ENCODE data around the gene TSC2. TPM values are rescaled to one million over a fixed set of nuclear protein-coding genes. Genes with fewer than 3 reads are reported as not detected.

TSC2 gene
- total RNA-seq, 1 donor from 2014 or later: 67.9 TPM

DNA sequence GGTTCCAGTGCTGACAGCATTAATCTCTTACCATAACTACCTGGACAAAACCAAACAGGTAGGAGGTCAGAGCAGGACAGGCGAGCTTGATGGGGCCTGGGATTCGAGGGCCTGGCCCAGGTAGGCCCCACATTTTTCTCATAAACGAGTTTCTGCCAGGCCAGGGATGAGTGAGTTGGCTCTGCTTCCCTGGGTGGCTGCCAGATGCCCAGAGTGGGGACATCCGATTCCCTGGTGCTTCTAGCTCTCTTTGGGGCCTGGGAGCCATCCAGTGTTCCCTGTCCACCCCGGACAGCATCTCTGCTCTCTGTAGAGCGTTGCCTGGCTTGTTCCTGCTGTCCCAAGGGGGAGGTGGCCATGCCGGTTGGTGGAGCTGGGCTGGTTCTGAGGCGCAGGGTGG, 25.1 kb downstream of the TSC2 start:
- no peak for DNase-seq (ENCODE audit: low read depth)
- Histone ChIP-seq H3K36me3 (ENCODE audit: control insufficient read depth, insufficient read depth, low read length) (peaks cover 4% of the 10 kb centered on the region), H3K4me3 (ENCODE audit: low read depth, low read length) (no peak overlapping the region), H3K27me3 (ENCODE audit: control insufficient read depth, insufficient read depth, low read length) (no peaks in the 10 kb centered on the region)
- TF ChIP-seq, protein P1, sequence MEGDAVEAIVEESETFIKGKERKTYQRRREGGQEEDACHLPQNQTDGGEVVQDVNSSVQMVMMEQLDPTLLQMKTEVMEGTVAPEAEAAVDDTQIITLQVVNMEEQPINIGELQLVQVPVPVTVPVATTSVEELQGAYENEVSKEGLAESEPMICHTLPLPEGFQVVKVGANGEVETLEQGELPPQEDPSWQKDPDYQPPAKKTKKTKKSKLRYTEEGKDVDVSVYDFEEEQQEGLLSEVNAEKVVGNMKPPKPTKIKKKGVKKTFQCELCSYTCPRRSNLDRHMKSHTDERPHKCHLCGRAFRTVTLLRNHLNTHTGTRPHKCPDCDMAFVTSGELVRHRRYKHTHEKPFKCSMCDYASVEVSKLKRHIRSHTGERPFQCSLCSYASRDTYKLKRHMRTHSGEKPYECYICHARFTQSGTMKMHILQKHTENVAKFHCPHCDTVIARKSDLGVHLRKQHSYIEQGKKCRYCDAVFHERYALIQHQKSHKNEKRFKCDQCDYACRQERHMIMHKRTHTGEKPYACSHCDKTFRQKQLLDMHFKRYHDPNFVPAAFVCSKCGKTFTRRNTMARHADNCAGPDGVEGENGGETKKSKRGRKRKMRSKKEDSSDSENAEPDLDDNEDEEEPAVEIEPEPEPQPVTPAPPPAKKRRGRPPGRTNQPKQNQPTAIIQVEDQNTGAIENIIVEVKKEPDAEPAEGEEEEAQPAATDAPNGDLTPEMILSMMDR (IDR thresholded peaks at IDR 0.05; ENCODE audit: insufficient read depth, low read length, poor library complexity, severe bottlenecking): no peak

DNA sequence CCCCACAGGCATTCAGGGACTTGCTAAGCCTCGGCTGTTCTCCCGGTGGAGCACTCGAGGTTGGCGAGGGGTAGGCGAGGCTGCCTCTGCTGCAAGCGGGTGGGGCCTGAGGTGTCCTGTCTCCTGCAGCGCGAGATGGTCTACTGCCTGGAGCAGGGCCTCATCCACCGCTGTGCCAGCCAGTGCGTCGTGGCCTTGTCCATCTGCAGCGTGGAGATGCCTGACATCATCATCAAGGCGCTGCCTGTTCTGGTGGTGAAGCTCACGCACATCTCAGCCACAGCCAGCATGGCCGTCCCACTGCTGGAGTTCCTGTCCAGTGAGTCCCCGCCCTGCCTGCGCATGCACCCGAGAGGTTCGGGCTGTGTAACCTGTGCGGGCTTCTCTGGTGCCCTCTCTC, 26.3 kb downstream of the TSC2 start:
- Histone ChIP-seq H3K4me3 (ENCODE audit: low read depth, low read length) (no peak overlapping the region), H3K27me3 (ENCODE audit: control insufficient read depth, insufficient read depth, low read length) (no peaks in the 10 kb centered on the region), H3K36me3 (ENCODE audit: control insufficient read depth, insufficient read depth, low read length) (peaks cover 4% of the 10 kb centered on the region)
- TF ChIP-seq, protein P1 (IDR thresholded peaks at IDR 0.05; ENCODE audit: insufficient read depth, low read length, poor library complexity, severe bottlenecking): no peak
- DNase-seq (ENCODE audit: low read depth): no peak

DNA sequence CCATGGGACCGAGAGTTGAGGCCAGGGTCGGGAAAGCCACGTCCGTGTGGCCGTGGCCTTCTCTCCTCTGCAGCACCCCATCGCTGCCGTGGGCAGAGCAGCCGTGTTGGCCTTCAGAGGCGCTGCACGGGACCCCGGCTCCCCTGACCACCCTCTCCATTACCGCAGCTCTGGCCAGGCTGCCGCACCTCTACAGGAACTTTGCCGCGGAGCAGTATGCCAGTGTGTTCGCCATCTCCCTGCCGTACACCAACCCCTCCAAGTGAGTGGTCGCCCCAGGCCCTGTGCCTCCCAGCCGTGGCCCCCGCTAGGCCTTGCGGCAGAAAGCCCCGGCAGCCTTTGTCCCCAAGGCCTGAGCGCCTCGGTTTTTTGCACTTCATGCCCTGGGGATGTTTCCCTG, 27.8 kb downstream of the TSC2 start:
- TF ChIP-seq, protein P1 (IDR thresholded peaks at IDR 0.05; ENCODE audit: insufficient read depth, low read length, poor library complexity, severe bottlenecking): no peak
- H3K27me3 ChIP-seq (ENCODE audit: control insufficient read depth, insufficient read depth, low read length): no peaks in the 10 kb centered on the region
- peaks cover 4% of the 10 kb centered on the region for H3K36me3 ChIP-seq (ENCODE audit: control insufficient read depth, insufficient read depth, low read length)
- DNase-seq (ENCODE audit: low read depth): no peak
- H3K4me3 ChIP-seq (ENCODE audit: low read depth, low read length): no peak overlapping the region

DNA sequence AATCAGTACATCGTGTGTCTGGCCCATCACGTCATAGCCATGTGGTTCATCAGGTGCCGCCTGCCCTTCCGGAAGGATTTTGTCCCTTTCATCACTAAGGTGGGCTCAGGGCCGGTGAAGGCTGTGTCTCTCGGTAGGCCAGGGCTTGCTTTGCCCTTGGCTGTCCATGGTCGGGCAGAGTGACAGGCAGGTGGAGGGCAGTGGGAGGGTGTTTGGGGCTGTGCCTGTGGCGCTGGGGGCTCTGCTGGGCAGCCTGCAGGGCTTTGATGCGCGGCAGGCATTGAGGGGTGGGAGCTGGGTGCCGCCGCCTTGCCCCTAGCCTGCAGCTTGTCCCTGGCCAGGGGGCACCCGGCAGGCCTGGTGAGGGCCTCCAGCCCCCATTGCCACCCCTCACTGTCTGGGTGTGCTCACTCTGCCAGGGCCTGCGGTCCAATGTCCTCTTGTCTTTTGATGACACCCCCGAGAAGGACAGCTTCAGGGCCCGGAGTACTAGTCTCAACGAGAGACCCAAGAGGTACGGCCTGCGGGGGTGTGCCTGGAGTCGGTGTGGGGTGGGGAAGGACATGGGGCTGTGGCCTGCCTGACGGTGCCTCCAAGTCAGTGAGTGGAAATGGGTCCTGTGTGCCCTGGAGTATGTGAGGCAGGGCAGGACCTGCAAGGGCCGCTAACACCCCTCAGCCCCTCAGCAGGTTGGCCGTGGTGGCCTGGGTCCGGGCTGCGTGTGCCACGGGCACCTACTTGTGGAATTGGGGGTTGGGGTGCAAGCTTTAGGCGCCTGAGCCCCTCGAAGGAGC, 28.5 kb downstream of the TSC2 start:
- no peak for DNase-seq (ENCODE audit: low read depth)
- Histone ChIP-seq H3K36me3 (ENCODE audit: control insufficient read depth, insufficient read depth, low read length) (peaks cover 4% of the 10 kb centered on the region), H3K4me3 (ENCODE audit: low read depth, low read length) (no peak overlapping the region), H3K27me3 (ENCODE audit: control insufficient read depth, insufficient read depth, low read length) (no peaks in the 10 kb centered on the region)
- TF ChIP-seq, protein P1 (IDR thresholded peaks at IDR 0.05; ENCODE audit: insufficient read depth, low read length, poor library complexity, severe bottlenecking): no peak

DNA sequence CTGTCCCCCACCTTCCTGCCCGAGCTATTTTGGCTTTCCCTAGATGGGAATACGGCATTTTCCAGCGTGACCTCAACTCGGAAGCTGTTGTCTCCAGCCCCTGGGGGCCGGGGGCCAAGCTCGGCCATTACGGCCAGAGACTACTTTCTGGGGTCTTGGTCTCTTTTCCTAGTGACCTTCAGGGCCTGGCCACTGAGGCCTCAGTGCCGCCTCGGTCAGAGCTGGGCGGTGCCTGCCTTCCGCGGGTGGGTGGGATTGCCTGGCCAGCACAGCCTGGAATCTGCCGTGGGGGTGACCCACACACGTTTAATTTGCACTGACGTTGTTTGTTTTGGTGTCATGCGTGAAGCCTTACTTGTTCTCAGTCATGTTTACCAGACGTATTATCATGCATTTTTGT, 29.2 kb downstream of the TSC2 start:
- H3K36me3 ChIP-seq (ENCODE audit: control insufficient read depth, insufficient read depth, low read length): peaks cover 4% of the 10 kb centered on the region
- TF ChIP-seq, protein P1 (IDR thresholded peaks at IDR 0.05; ENCODE audit: insufficient read depth, low read length, poor library complexity, severe bottlenecking): no peak

DNA sequence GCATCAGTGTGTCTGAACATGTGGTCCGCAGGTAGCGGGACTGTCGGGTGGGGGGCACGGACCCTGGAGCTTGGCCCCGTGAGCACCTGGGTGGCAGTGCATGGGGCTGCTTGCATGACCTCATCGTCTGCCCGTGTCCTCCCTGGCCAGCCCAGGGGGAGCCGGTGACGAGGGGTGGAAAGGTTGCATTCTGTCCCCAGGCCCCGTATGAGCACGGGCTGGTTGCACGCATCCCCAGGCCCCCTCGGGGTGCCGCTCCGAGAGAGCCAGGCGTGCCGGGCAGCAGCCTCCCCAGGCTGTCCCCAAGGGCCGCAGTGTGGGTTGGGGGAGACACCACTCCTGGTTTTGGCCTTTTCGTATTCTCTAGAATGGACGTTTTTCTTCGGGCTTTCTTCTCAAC, 29.9 kb downstream of the TSC2 start:
- Histone ChIP-seq H3K27me3 (ENCODE audit: control insufficient read depth, insufficient read depth, low read length) (no peaks in the 10 kb centered on the region), H3K36me3 (ENCODE audit: control insufficient read depth, insufficient read depth, low read length) (peaks cover 2% of the 10 kb centered on the region), H3K4me3 (ENCODE audit: low read depth, low read length) (no peak overlapping the region)
- TF ChIP-seq, protein P1 (IDR thresholded peaks at IDR 0.05; ENCODE audit: insufficient read depth, low read length, poor library complexity, severe bottlenecking): no peak
- DNase-seq (ENCODE audit: low read depth): no peak

More for the DNA sequence above, 29.2 kb downstream of the TSC2 start:
- Histone ChIP-seq H3K27me3 (ENCODE audit: control insufficient read depth, insufficient read depth, low read length) (no peaks in the 10 kb centered on the region), H3K4me3 (ENCODE audit: low read depth, low read length) (no peak overlapping the region)
- no peak for DNase-seq (ENCODE audit: low read depth)

Data from kidney epithelial cell (primary cell).